ELR (cell line): ENCODE results near the gene HEATR5A.
"Not testable (repeated sequence)": the region's sequence is repeated elsewhere in the genome, so short reads cannot be mapped to it uniquely, and the experiment has no call there.

Experiments used
- DNase-seq: peaks from one replicate; pipeline ENCODE4 v3.0.0-alpha.2; 2015; ENCODE audit warnings: low read depth

HEATR5A gene

GRCh38 chr14:31326111-31326510 lies 94.2 kb downstream of the HEATR5A start:
- DNase-seq: peak; percentile 51

GRCh38 chr14:31323419-31323818 lies 96.9 kb downstream of the HEATR5A start:
- no peak for DNase-seq

- no peak for DNase-seq
Observed at GRCh38 chr14:31320922-31321766, 99.2 kb downstream of the HEATR5A start.

GRCh38 chr14:31320216-31320615 lies 100.1 kb downstream of the HEATR5A start:
- DNase-seq: no peak

GRCh38 chr14:31319701-31320100 lies 100.6 kb downstream of the HEATR5A start:
- no peak for DNase-seq

DNA sequence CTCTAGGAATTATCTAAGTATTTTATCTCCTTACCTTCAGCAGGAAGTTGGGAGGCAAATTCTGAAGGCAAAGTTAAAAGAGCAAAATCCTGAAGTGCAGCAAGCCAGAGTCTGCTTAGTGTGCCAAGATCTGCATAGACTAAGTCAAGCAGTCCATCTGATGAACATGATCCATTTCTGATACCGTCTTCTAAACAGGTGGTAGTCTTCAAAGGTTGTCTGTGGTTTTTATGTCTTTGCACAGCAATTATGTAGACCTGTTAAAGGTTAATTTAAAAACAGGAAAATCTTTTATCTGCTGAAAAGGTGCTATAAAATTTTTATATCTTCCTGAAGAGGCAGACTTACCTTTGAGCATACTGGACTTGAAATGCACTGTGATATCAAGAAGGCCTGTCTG lies 107.4 kb downstream of the HEATR5A start:
- DNase-seq: no peak

- not testable (repeated sequence) for DNase-seq
Observed at GRCh38 chr14:31312370-31312769, 108.0 kb downstream of the HEATR5A start.

DNA sequence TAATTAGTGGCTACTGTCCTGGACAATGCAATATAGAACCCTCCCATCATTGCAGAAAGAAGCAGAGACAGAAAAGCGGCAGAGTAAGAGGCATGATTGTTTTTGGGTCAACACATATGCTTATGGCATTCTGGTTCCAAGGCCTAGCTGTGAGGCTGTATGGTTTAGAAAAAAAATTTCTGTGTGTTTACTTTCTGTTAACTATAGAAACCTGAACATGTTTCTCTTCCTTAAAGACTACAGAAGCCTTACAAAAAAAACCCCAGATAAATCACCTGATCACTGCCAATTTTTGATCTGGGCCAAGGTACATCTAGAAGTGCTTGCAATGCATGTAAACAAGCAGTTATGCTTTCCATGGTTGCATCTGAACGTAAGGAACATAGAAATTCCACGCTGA lies 112.7 kb downstream of the HEATR5A start:
- no peak for DNase-seq

GRCh38 chr14:31307198-31307597 lies 113.2 kb downstream of the HEATR5A start:
- no peak for DNase-seq

DNA sequence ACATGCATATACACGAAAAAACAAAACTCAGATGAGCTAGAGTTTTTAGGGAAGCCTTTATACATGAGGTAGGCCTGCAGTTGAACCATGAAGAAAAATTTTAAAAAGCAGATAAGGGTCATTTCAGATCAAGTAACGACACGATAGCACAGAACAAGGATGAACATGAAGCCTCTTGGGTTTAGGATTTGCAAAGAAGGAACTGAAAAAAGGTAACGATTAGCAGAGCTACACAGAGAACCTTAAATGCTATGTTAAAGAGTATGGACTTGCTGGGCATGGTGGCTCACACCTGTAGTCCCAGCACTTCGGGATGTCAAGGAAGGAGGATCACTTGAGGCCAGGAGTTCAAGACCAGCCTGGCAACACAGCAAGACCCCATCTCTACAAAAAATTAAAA lies 116.7 kb downstream of the HEATR5A start:
- DNase-seq: no peak

GRCh38 chr14:31300883-31301282 lies 119.5 kb downstream of the HEATR5A start:
- DNase-seq: no peak

DNA sequence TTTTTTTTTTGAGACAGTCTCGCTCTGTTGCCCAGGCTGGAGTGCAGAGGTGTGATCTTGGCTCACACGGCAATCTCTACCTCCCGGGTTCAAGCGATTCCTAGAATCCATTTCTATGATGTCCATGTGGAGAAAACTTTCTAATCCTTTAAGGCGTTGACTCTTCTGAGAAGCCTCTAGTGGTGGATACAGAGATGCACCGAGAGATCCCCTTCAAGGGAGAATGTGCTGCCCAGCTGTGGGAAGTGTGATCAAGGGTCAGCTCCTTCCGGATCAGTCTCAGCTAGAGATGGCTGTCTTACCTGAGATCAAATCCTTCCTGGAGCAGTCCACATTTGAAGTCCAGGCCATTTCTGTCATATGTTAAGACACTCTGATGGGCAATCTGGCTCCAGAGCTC lies 120.1 kb downstream of the HEATR5A start:
- DNase-seq: peak; percentile 34

DNA sequence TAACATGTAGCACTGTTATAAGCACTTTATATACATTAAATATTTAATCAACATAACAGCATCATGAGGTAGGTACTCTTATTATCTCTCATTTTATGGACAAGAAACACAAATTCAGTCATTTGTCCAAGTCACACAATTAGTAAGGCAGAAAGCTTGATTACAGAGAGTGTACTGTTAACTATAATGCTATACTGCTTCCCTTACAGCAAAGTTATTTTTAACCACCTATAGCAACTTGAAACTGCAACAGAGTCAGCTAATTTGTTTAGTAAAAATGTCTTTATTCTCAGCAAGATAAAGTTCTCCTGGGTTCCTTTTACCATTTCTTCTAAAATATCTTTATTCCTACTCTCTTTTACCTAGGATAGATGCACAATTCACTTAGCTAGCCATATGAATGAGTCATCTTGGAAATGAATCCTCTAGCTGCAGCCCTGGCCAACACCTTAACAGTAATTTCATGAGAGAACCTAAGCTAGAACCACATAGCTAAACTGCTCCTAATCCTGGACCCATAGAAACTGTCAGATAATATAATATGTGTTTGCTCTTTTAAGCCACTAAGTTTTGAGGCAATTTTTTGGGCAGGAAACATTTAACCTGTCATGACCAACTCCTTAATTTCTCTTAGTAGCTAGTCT lies 122.5 kb downstream of the HEATR5A start:
- peak; percentile 43 for DNase-seq

- no peak for DNase-seq
Observed at GRCh38 chr14:31297112-31297511, 123.2 kb downstream of the HEATR5A start.

DNA sequence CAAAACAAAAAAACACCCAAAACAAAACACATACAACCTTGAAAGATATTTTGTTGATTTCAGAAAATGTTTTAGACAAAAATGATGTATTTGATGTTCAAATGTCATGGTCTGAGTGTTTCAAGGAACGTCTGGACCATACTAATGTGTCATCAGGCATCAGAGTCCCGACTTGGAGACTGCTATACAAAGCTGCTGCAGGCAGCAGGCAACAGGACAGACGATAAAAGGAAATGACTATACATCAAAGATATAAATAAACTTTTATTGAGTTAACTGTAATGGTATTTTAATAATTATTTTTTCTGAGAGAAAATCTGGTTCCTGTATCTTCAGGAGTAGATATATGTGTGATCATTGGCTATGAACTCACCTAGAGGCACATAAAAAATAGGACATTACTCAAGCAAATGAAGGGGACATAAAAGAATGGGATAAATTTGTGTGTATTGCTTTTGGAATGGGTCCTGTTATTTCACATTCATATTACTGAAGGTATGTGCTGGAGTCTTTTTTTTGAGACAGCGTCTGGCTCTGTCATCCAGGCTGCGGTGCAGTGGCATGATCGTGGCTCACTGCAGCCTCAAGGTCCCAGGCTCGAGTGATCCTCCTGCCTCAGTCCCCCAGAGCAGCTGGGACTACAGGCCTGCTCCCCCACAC lies 125.5 kb downstream of the HEATR5A start:
- DNase-seq: peak; percentile 64

DNA sequence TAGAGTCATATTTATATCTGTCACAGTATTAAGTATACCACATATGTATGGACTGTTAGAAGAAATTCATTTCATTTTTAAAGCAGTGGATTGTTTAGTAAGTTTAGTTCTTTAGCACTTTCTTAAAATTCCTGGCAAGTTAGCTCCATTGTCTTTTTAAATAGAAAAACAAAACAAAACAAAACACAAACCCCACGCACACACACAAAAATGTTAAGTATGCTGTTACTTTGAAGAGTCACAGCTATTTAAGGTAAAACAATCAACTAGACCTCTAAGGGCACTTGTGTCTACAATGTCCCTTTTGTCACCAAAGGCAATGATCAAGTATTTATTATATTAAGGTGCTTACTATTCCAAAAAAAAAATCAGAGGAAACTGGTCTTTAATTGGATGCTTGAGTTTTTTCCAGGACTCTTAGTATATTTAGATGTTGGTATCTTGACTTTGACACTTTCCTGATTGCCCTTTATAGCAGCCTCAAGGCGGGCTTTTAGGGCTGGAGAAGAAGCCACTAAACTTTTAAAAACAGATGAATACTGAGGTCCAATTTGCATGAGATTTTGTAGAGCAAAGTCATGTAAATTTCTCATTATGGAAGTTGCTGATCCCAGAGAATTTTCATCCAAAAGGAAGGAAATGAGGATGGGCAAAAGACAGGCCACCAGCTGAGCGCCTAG lies 127.3 kb downstream of the HEATR5A start:
- no peak for DNase-seq

GRCh38 chr14:31291210-31291609 lies 129.1 kb downstream of the HEATR5A start:
- no peak for DNase-seq

- DNase-seq: no peak
Observed at GRCh38 chr14:31287294-31287972, 132.9 kb downstream of the HEATR5A start.

- DNase-seq: peak; percentile 23
Observed at GRCh38 chr14:31286456-31287293, 133.7 kb downstream of the HEATR5A start.

DNA sequence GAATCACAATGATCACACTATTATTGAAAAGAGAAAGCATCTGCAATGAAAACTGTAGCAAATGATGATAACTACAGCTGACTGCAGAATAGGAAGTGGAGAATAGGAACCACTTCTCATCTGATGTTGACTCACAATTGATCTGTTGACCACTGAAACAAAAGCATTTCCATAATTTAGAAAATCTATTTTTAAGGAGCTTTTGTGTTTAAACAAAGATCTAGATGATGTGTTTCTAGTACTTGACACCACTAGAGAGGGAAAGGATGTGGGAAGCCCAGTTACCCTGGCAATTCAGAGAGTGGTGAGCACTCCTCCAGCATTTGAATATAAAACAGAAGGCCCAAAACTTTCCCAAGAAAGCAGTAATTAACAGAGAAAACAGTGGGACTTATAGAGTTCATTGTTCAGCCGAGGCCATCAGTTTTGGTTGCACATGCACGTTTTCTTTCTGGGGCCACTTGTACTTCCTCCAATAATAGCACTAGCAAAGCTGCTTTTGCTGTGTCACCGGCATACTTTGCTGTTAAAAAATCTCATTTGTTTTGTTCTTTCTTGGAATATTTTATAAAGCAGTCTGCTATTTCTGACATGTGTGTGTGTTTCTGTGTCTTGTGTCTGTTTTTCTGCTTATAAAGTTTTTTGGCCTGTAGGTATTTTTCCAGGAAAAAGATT lies 136.6 kb downstream of the HEATR5A start:
- no peak for DNase-seq
